ENCODE measurements around the gene STK26.

STK26 gene

DNA sequence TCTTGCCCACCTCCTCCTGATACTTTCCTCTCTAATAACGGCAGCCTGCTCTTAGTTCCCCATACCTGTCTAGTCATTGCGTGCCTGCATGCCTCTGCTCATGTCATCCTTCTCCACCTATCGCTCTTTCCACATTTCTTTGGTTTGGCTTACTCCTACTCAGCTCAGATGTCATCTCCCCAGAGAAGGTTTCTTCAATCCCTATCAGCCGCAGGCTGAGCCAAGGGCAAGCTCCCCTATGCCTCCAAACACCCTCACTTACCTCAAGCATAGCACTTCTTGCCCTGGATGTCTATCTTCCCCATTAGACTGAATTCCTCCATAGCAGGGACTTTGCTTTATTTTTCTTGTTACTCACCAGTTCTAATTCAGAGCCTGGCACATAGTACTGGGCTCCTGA, 78.1 kb downstream of the STK26 start:
- DNase-seq, result no peak

DNA sequence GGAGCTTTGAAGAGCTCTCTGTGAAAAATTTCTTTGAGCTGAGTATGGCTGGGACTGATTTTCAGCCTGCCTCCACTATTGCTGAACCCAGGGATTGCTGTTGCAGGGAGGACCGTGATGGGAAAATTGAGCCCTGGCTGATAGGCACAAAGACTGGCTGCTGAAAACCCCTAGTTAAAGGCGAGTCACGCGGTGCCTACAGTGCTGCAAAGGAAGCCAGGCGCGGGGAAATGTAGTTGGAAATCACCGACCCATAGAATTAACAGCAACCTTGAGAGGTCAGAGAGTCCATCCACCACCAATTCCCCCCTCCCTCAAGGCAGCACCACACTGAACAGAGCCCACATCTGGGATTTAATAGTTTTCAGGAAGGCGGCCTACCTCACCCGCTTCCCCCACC, 78.7 kb downstream of the STK26 start:
- DNase-seq, result no peak

DNA sequence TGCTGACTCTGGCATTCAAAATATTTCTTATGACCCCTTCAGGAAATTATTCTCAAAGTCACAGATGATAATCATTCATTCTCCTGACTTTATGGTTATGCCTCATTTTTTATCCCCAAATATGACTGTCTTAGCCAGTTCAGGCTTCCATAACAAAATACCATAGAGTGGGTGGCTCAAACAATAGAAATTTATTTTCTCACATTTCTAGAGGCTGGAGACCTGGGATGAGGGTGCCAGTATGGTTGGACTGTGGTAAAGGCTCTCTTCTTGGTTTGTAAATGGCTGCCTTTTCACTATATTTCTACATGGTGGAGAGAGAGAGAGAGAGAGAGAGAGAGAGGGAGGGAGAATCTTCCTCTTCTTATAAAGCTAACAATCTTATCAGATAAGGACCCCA, 84.2 kb downstream of the STK26 start:
- DNase-seq, result no peak

DNA sequence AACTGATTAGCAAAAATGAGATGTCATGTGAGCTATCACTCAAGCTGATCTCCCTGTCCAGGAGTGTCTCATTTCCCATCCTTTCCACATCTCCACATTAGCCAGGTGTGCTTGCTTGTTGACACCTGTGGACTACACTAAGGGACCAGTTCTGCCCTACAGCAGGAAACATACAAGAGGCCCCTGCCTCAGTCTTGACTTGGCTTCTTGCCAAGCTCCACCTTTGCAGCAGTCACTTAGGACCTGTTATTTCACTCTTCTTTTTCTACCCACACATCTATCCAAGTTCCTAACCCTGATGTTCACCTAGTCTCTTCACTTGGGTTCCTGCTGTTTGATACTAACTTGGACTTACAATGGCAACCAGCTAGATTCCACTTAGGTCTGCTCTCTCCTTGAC, 91.5 kb downstream of the STK26 start:
- DNase-seq, result peak; percentile 54

DNA sequence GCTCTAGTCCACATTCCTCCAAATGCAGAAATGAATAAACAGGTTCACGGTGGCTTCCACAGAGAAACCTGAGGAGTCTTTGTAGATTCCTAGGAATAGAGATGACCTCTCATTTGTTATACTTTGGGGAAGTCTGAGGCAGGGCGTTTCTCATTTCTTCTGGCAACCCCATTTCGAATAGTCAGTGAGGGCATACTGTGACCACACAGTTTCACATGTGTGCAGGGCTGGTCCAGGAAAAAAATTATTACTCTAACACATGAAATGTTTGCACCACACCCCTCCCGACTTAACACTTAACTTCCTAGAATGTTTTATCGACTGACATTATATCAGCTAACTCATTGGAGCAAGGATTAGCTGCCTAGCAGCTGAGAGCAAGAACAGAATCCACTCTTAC, 92.7 kb downstream of the STK26 start:
- DNase-seq, result no peak

DNA sequence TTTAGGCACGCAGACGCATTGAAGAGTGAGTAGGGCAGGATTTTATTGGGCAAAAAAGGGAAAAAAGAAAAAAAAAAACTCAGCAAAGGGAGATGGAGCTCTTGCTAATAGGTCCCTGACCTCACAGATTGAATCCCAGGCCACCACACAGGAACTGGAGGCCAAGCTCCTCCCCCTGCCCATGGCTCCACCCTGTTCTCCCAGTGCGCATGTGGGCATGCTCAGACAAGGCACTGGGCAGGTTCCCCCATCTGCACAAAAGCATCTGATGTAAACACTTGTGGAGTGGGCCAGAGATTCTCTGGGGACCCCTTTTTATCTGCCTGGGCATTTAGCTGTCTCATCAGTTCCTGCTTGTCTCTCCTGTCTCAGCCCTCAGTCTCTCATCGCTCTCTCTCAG, 95.3 kb downstream of the STK26 start:
- DNase-seq, result no peak

DNA sequence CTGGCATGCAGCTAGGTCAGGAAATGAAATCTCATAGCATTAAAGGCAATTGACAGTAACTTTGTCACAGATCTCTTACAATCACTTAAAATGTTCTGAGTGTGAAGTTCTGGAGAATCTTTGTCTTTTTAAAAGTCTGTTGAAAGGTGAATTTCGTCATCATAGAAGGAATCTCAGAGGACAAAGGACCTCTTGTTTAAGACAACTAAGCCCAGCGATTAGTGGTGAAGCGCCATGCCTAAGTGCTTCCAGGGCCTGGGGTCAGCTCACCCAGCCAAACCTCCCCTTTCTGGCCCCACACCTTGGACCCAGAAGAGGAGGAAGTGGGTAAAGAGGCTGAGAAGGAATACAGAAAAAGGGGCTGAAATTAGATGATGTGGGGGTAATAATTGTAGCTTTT, 96.2 kb downstream of the STK26 start:
- no peak for DNase-seq

DNA sequence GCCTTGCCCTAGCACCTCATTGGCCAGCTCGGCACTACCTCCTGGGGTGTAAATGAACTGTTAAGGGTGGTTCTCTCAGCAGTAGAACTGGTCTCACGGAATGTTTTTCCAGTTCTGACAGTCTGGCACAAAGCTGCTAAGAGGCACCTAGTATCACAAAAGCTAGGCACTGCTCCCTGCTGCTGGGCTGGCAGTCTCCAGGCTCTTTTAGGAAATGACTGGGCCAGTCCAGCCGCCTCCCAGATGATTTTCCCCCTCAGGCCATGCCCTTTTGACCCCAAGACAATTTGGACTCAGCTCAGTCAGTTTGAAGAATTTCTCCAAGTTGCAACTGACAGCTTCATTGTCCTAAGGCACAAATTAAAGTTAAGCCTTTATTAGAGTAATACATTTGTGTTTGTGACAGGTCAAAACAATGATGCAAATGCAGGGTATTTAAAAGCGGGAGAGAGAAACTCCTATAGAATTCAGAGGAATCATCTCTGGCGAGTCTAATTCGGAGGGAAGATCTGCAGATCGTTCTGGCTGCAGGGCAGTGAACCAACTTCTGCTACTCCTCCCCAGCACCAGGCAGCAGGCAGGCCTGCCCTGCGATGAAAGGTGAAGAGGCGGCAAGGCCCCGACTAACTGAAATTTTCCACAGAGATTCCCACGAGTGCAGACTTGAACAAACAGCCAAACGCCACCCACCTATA, 96.9 kb downstream of the STK26 start:
- DNase-seq, result no peak

DNA sequence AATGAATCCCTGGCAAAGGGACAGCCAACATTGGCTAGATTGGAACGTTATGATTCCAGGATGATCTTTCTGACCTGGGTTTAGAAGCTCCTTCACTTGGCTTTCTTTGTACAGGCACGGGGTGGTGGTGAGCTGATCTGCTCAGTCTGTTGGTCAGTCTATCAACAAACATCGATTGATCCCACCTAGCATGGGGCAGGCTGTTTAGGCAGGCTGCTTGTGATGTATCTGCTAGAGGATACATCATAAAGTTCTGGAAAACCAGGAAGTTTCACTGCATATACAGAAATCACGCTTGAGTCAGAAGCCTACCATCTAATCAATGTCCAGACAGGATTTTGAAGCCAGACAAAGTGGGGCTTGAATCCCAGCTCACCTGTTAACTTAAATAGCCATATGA, 97.8 kb downstream of the STK26 start:
- no peak for DNase-seq
